Neural crest cell (in vitro differentiated cells): ENCODE results near the gene CEND1. TPM values are rescaled to one million over a fixed set of nuclear protein-coding genes. Genes with fewer than 3 reads are reported as not detected.

Experiments used
- DNase-seq: peaks from one replicate; pipeline ENCODE4 v3.0.0; 2021; ENCODE audit warnings: low read depth, mixed read lengths, low spot score
- H3K27ac Mint-ChIP-seq: one replicate; pipeline ENCODE4 v1.8.0; 2021; ENCODE audit warnings: mild to moderate bottlenecking, mixed read lengths; ENCODE audit not compliant: unreplicated experiment
- H3K27me3 Mint-ChIP-seq: 2 replicates; pipeline ENCODE4 v1.8.0; 2021; ENCODE audit warnings: low read depth, mild to moderate bottlenecking, mixed read lengths
- H3K36me3 Mint-ChIP-seq: 2 replicates; pipeline ENCODE4 v1.8.0; 2021; ENCODE audit warnings: low read depth, mild to moderate bottlenecking, mixed read lengths
- H3K4me1 Mint-ChIP-seq: 2 replicates; pipeline ENCODE4 v1.8.0; 2021; ENCODE audit warnings: mixed read lengths
- H3K4me3 Mint-ChIP-seq: one replicate; pipeline ENCODE4 v1.8.0; 2021; ENCODE audit warnings: mild to moderate bottlenecking, mixed read lengths
- H3K9me3 Mint-ChIP-seq: 2 replicates; pipeline ENCODE4 v1.8.0; 2021; ENCODE audit warnings: mixed read lengths
- total RNA-seq: library from RNA; stranded (reverse); gene quantifications from 2 replicates; pipeline ENCODE4 v1.2.1, GENCODE V29; 2021
- TF ChIP-seq, protein P1 (sequence below): fragments of 200-600 bp; sonication (generic); conservative IDR thresholded peaks from 2 replicates; pipeline ENCODE4 v1.5.0; 2021; ENCODE audit warnings: antibody characterized with exemption, mild to moderate bottlenecking

CEND1 gene
- total RNA-seq, 1 donor from 2014 or later = 1.2 TPM

DNA sequence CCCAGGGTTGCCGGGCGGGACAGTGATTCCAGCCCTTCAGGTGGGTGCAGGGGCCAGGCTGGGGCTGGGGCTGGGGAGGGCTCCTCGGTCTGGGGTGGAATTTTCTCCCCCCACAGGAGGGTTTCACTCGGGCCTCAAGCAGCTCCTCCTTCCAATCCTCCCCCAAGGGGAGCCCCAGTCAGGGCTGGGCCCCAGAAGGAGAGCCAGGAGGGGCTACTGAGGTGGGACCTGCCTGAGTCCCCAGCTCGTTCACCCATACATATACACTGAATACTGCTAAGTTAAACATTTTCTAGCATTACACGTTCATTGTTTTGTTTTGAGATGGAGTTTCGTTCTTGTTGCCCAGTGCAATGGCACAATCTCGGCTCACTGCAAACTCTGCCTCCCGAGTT lies 36.3 kb upstream of the CEND1 start:
- TF ChIP-seq, protein P1, sequence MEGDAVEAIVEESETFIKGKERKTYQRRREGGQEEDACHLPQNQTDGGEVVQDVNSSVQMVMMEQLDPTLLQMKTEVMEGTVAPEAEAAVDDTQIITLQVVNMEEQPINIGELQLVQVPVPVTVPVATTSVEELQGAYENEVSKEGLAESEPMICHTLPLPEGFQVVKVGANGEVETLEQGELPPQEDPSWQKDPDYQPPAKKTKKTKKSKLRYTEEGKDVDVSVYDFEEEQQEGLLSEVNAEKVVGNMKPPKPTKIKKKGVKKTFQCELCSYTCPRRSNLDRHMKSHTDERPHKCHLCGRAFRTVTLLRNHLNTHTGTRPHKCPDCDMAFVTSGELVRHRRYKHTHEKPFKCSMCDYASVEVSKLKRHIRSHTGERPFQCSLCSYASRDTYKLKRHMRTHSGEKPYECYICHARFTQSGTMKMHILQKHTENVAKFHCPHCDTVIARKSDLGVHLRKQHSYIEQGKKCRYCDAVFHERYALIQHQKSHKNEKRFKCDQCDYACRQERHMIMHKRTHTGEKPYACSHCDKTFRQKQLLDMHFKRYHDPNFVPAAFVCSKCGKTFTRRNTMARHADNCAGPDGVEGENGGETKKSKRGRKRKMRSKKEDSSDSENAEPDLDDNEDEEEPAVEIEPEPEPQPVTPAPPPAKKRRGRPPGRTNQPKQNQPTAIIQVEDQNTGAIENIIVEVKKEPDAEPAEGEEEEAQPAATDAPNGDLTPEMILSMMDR = no peak
- peaks cover 21% of the 10 kb centered on the region for H3K4me1 Mint-ChIP-seq
- no peaks in the 10 kb centered on the region for H3K9me3 Mint-ChIP-seq

DNA sequence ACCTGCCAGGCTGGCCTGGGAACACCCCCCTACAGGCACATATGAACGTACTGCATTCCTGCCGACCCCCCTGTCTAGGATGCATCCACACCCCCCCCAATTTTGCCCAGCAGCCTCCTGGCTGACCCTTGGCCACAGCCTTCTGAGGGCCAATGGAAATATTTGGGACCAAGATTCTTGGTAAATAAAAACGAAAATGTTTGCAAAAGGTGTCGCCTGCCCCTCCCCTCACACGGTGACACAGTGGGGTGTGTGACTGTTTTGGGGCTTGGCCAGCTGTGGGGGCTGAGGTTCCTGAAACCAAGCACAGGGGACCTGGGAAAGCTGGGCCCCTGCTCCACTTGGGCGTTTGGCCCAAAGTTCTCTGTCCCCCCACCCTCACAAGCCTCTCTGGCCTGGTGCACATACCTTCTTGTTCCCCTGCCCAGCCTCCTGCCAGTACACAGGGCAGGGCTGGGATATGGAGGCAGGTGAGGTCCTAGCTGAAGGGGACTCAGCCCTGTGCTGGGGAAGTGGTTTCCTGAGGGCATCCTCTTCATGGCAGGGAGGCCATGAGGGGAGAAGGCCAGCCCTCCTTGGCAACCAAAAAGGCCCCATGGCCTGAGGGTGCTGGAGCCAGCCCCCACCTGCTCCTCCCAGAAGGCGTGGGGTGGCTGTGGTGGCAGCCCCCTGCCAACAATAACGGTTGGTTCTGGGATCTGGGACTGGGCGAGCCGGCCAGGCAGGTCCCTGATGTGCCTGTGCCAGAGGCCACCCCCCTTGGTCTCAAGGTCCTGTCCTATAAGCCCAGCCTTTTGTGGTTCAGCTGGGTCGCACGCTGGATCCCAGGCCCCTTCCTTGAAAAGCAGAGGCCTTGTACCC lies 35.7 kb upstream of the CEND1 start:
- Mint-ChIP-seq H3K27me3 (peaks cover 42% of the 10 kb centered on the region), H3K27ac (no peak overlapping the region), H3K9me3 (no peaks in the 10 kb centered on the region), H3K4me1 (peaks cover 21% of the 10 kb centered on the region), H3K4me3 (no peak overlapping the region), H3K36me3 (no peaks in the 10 kb centered on the region)
- TF ChIP-seq, protein P1 = no peak
- no peak for DNase-seq

More for the DNA sequence above, 36.3 kb upstream of the CEND1 start:
- Mint-ChIP-seq H3K4me3 (peak overlapping the region; percentile 73), H3K27me3 (peaks cover 47% of the 10 kb centered on the region), H3K36me3 (no peaks in the 10 kb centered on the region), H3K27ac (no peak overlapping the region)
- DNase-seq = no peak

DNA sequence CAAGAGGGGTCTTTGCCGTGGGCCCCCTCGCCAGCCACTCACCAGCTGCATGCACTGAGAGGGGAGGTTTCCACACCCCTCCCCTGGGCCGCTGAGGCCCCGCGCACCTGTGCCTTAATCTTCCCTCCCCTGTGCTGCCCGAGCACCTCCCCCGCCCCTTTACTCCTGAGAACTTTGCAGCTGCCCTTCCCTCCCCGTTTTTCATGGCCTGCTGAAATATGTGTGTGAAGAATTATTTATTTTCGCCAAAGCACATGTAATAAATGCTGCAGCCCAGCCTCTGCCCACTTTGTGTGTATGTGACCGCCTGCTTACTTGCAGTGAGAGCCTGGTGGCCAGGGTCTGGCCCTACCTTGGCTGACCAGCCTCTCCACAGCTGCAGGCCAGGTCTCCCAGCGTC lies 35.1 kb upstream of the CEND1 start:
- no peaks in the 10 kb centered on the region for H3K9me3 Mint-ChIP-seq
- no peak overlapping the region for H3K4me3 Mint-ChIP-seq
- TF ChIP-seq, protein P1 = no peak

DNA sequence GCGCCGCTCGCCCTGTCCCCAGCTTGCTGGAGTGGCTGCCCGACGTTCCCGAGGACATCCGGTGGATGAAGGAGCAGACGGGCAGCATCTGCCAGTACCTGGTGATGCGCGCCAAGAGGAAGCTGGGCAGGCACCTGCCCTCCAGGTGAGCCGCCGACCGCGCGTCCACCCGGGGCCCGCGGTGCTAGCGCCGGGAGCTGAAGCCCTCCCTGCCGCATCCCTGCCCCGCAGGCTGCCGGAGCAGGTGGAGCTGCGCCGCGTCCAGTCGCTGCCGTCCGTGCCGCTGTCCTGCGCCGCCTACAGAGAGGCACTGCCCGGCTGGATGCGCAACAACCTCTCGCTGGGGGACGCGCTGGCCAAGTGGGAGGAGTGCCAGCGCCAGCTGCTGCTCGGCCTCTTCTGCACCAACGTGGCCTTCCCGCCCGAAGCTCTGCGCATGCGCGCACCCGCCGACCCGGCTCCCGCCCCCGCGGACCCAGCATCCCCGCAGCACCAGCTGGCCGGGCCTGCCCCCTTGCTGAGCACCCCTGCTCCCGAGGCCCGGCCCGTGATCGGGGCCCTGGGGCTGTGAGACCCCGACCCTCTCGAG lies 34.5 kb upstream of the CEND1 start:
- no peak for DNase-seq
- no peaks in the 10 kb centered on the region for H3K36me3 Mint-ChIP-seq
- no peak overlapping the region for H3K4me3 Mint-ChIP-seq
- TF ChIP-seq, protein P1 = no peak
- peaks cover 18% of the 10 kb centered on the region for H3K4me1 Mint-ChIP-seq
- no peak overlapping the region for H3K27ac Mint-ChIP-seq
- peaks cover 30% of the 10 kb centered on the region for H3K27me3 Mint-ChIP-seq
- H3K9me3 Mint-ChIP-seq = no peaks in the 10 kb centered on the region

More for the DNA sequence above, 35.1 kb upstream of the CEND1 start:
- no peak for DNase-seq
- peaks cover 36% of the 10 kb centered on the region for H3K27me3 Mint-ChIP-seq
- H3K4me1 Mint-ChIP-seq = peaks cover 21% of the 10 kb centered on the region
- no peaks in the 10 kb centered on the region for H3K36me3 Mint-ChIP-seq
- no peak overlapping the region for H3K27ac Mint-ChIP-seq

DNA sequence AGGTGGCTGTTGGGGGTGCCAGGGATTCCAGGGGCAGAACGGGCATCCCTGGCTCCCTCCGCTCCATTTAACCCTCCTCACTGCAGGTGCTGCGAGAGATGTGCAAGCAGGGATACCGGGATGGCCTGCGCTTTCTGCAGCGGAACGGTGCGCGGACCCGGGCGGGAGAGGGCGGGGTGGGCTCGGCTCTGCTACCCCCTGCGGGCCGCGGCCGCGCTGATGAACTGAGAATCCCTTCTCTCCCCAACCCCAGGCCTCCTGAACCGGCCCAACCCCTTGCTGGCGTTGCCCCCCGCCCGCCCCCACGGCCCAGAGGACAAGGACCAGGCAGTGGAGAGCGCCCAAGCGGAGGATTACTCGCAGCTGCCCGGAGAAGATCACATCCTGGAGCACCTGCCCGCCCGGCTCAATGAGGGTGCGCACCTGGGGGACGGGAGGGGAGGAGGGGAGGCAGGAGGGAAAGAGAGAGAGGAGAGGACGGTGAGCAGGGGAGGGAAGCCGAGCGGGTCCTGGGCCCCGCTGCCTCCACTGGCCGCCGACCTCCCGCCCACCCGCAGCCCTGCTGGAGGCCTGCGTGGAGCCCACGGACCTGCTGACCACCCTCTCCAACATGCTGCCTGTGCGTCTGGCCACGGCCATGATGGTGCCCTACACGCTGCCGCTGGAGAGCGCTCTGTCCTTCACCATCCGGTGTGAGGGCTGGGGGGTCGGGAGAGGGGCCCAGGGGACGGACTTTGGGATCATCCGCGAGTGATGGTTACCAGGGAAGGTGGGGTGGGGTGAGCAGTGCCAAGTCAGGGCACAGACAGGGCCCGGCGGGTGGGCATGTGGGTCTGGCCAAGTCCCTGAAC lies 33.8 kb upstream of the CEND1 start:
- no peaks in the 10 kb centered on the region for H3K36me3 Mint-ChIP-seq
- DNase-seq = no peak
- TF ChIP-seq, protein P1 = no peak
- H3K9me3 Mint-ChIP-seq = no peaks in the 10 kb centered on the region
- H3K4me1 Mint-ChIP-seq = peaks cover 12% of the 10 kb centered on the region
- H3K4me3 Mint-ChIP-seq = no peak overlapping the region
- no peak overlapping the region for H3K27ac Mint-ChIP-seq
- peaks cover 23% of the 10 kb centered on the region for H3K27me3 Mint-ChIP-seq
